GM21786 (cell line): ENCODE measurements around the gene TSPAN16.

ENCODE experiments used
- ATAC-seq: cut with Tn5 transposase; IDR thresholded peaks from one replicate; pipeline ENCODE4 v1.9.1; 2021; ENCODE audit not compliant: unreplicated experiment

The TSPAN16 gene

GRCh38 chr19:11267316-11268085 is 28.5 kb upstream of the TSPAN16 start:
- no peak for ATAC-seq

GRCh38 chr19:11268783-11269267 is 27.1 kb upstream of the TSPAN16 start:
- no peak for ATAC-seq

- no peak for ATAC-seq
These were observed 26.6 kb upstream of the TSPAN16 start for GRCh38 chr19:11269408-11269807.

- ATAC-seq, result no peak
These were observed 22.7 kb upstream of the TSPAN16 start for GRCh38 chr19:11273296-11273695.

GRCh38 chr19:11273989-11274388 is 22.0 kb upstream of the TSPAN16 start:
- no peak for ATAC-seq

- no peak for ATAC-seq
These were observed 21.4 kb upstream of the TSPAN16 start for GRCh38 chr19:11274533-11275086.

- no peak for ATAC-seq
These were observed 17.3 kb upstream of the TSPAN16 start for GRCh38 chr19:11278670-11279069.

- ATAC-seq, result no peak
These were observed 16.3 kb upstream of the TSPAN16 start for GRCh38 chr19:11279505-11280236.

GRCh38 chr19:11281356-11282049 is 14.5 kb upstream of the TSPAN16 start:
- ATAC-seq, result no peak

- ATAC-seq, result no peak
These were observed 11.4 kb upstream of the TSPAN16 start for GRCh38 chr19:11284515-11284914.

GRCh38 chr19:11286312-11286974 is 9.5 kb upstream of the TSPAN16 start:
- no peak for ATAC-seq

- no peak for ATAC-seq
These were observed 7.6 kb upstream of the TSPAN16 start for GRCh38 chr19:11288349-11288748.

GRCh38 chr19:11290256-11290655 is 5.7 kb upstream of the TSPAN16 start:
- ATAC-seq, result no peak

- no peak for ATAC-seq
These were observed 4.5 kb upstream of the TSPAN16 start for GRCh38 chr19:11291415-11291814.

GRCh38 chr19:11291991-11292390 is 4.0 kb upstream of the TSPAN16 start:
- ATAC-seq, result no peak

- no peak for ATAC-seq
These were observed 2.2 kb upstream of the TSPAN16 start for GRCh38 chr19:11293433-11294389.

- ATAC-seq, result no peak
These were observed 780 bp upstream of the TSPAN16 start for GRCh38 chr19:11295180-11295579.

- no peak for ATAC-seq
These were observed 304 bp downstream of the TSPAN16 start for GRCh38 chr19:11296264-11296663.

- ATAC-seq, result no peak
These were observed 4.2 kb downstream of the TSPAN16 start for GRCh38 chr19:11299946-11300810.
